GM21360 (cell line): ENCODE results near the gene SHROOM2.

ENCODE experiments used
- ATAC-seq: cut with Tn5 transposase; IDR thresholded peaks from one replicate; pipeline ENCODE4 v1.9.1; 2021; ENCODE audit warnings: mild to moderate bottlenecking, moderate library complexity; ENCODE audit not compliant: unreplicated experiment

SHROOM2 gene

DNA sequence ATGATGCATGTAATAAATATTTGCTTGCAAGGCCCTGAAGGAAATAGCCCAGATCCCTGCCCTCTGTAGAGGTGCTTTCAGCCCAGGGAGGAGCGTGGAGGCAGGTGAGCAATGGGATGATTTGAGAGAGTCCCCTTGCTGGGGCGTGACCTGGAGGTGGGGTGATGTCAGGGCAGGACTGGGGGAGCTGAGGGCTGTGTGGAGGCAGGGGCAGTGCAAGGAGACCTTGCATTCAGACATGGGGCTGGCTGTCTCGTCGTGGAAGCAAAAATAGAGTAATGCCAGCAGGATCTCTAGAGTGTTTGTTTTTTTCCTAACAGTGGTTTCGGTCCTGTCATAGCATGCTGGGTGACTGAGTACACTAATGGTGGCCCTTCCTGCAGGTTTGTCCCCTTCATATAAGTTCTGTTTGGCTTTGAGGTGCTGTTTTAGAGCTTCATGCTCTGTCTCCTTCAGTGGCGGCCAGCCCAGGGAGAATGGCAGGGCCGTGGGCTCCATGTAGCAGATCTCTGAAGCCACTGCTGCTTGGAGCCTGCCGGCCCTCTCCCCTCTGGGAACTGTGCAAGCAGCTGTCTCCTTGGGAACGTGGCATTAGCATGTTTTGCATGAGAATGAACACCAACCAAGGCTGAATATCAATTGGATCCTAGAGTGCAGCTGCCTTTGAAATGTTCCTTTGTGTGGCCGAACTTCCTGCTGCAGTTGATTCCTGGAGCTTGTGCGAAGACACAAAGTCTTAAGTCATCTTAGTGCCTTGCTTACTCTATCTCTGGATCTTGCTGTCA lies 141.7 kb downstream of the SHROOM2 start:
- ATAC-seq: no peak

DNA sequence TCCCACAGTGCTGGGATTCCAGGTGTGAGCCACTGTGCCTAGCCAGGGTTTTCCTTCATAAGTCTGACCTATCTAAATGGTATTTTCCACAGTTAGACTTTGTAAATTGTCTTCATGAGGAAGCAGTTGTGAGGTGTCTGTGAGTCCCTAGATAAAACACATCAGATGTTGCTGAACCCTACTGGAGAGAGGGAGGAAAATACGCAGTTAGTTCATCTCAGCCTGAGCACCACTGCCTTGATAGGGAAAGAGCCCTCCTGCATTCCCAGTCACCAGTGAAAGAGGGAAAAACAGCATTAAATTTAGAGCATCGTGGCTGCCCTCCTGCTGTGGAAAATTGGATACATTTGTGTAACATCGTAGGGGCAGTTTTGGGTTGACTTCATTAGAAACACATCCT lies 149.2 kb downstream of the SHROOM2 start:
- ATAC-seq: no peak

DNA sequence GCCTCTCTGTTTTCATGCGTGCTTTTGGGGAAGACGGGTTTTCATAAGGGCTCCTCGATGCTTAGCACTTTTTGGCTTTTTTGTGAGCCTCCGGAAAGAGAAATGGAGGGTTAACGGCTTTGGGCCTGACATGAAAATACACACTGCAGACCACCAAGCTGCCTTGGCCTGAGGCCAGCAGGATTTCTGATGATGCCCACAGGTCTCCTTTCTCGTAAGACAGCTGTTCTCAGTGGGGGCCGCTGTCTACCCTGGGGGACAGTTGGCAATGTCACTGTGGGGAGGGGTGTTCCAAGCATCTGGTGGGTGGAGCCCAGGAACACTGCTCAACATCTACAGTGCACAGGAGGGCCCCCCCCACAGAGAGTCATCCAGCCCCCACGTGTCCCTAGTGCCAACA lies 151.5 kb downstream of the SHROOM2 start:
- ATAC-seq: no peak

DNA sequence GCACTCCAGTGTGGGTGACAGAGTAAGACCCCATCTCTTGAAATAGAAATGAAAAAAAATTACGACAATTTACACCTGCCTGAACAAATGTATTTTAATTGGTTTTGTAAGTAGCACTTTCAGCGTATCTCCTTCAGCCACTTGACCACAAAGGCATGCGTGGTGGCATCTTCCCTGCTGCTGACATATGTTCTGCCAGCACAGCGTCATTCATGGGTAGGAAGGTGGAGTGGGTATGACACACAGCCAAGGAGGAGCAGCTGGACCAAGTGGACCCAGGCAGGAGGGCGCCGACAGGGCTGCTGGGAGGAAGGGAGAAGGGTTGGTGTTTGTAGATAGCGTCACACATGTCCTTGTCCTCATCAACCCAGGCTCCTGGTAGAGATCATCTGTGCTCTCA lies 152.3 kb downstream of the SHROOM2 start:
- ATAC-seq: no peak

DNA sequence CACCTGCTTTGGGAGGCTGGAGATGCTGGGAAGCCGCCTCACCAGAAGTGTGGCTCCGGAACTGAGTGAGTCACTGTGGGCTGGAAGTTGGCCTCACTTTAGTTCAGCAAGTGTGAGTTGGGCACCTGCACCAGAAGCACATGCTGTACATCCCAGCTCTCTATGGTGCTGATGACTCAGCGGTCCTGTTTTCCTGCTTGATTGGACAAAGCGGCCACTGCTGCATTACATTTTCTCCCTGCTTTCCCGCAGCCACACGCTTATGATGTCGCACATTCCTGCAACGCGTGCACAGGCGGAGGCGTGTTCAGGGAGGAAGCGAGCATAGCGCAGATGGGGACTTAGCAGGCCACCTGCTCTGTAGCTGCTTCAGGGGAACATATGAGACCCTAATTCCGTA lies 154.2 kb downstream of the SHROOM2 start:
- no peak for ATAC-seq

DNA sequence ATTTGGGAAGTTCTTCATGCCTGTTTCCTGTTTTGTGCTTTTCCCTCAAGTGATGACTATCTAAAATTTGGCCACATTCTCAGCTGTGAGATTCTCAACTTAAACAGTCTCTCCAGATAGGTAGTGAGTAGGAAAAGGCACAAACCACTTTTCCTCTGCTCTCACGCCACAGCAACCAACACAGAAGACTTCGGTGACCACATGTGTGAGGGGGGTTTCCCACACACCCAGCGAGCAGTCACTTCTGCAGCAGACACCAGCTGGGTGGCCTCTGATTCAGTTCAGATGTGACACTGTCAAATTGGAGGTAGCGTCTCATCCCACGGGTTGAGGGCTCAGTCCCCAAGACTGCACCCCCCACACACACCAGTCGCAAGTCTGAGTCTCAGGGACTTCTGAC lies 155.9 kb downstream of the SHROOM2 start:
- peak; percentile 96 for ATAC-seq

DNA sequence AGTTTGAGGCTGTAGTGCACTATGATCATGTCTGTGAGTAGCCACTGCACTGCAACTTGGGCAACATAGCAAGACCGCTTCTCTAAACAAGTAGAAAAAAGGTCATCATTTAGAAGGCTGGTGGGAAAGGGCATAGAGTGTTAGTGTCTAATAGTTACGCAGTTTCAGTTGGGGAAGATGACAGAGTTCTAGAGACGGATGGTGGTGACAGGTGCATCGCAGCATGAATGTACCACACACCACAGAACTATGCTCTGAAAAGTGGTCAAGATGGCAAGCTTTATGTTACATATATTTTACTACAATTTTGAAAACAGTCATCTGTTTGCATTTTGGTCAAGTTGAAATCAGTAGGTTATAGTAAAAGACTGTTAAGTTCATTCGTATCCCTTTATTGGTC lies 157.2 kb downstream of the SHROOM2 start:
- ATAC-seq: no peak

DNA sequence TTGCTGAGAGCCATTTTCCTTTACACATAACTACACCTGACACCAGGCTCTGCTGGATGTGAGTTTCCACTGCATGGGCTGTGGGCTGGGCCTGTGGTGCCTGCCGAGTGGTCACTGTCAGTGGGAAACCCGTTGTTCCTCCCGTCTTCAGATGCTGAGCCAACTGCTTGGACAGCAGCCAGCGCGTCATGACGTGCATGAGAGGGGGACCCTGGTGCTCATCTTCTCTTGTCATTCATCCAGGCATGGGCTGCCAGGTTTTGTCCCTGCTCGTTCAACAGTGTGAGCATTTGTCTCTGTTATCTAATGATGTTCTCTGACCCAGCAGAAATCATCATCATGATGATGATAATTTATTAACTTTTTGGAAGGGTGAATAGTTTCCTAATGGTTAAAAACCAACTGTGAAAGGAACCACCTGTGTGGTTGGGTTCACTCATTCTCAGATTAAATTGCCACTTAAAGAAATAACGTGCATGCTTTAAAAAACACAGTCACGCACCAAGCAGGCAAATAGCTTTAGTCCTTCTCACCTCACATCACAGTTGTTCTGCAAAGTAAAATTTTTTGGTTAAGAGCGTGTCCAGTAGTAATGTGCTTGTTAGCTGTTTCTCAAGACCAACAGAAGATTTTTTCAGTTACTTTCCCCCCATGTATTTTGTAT lies 161.0 kb downstream of the SHROOM2 start:
- no peak for ATAC-seq

DNA sequence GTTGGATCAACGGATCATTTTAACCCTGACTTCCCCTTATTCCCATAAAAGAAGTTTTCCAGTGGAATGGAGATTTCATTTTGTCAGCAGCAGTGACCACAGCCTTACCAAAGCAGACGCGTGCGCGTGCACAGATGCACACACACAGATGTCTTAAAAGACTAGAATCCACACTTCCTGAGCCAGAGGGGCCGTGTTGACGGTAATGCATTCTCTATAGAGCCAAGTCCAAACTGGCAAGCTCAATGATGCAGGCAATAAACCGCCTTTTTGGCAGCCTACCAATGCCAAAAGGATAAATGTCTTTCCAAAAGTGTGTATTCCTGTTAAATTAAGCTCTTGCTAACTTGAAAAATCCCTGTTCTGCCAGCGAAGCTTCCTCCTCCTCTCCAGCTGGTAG lies 162.2 kb downstream of the SHROOM2 start:
- no peak for ATAC-seq

DNA sequence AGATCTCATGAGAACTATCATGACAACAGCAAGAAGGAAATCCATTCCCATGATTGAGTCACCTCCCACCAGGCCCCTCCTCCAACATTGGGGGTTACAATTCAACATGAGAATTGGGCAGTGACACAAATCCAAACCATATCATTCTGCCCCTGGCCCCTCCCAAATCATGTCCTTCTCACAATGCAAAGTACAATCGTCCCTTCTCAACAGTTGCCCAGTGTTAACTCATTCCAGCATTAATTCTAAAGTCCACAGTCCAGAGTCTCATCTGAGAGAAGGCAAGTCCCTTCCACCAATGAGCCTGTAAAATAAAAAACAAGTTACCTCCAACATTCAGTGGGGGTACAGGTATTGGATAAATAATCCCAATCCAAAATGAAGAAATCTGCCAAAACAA lies 166.1 kb downstream of the SHROOM2 start:
- no peak for ATAC-seq

DNA sequence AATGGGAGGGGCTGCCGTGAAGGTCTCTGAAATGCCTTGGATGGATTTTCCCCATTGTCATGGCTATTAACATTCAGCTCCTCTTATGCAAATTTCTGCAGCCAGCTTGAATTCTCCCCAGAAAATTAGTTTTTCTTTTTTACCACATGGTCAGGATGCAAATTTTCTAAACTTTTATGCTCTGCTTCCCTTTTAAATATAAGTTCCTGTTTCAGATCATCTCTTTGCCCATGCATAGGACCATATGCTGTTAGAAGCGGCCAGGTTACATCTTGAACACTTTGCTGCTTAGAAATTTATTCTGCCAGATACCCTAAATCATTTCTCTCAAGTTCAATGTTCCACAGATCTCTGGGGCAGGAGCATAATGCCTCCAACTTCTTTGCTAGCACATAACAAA lies 167.2 kb downstream of the SHROOM2 start:
- no peak for ATAC-seq

DNA sequence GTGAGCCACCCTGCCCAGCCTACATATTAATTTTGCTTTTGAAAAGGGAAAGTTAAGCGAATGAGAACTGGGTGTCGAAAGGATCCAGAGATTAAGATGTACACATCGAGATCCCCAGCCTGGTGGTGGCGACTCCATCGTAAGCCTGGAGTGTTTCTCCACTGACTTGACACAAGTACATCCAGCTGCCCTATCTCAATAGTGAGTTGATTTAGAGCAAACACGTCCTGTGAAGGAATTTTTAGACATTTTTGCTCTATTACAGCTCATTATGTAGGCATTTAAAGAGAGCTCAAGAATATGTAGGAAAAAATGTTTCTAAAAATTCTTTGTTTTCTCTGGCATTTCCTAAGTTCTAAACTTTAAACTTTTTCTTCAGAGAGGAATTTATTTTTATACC lies 169.3 kb downstream of the SHROOM2 start:
- no peak for ATAC-seq

DNA sequence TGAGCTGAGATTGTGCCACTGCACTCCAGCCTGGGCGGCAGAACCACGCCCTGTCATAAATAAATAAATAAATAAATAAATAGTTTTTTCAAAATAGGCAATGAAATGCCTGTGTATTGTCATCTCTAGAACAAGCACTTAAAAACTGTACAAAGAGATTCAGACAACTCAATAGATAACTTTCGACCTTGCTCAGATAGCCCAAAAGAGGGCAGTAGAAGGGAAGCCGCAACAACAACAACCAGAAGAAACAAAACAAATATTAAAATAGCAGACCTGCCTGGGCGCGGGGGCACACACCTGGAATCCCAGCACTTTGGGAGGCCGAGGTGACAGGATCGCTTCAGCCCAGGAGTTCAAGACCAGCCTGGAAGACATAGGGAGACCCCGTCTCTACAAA lies 171.5 kb downstream of the SHROOM2 start:
- no peak for ATAC-seq

DNA sequence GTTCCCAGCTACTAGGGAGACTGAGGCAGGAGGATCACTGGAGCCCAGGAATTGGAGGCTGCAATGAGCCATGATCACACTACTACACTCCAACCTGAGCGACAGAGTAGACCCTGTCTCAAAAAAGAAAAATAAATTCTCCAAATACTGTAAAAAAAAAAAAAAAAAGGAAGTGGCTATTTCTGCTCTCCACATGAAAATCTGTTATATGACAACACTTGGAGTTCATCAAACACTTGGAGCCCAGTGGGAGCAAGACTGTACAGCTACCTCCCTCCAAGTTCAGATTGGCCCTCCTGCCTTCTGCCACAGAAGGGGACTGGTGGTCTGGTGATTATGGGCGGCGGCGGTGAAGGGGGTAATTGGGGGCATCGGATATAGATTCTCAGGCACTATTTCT lies 172.0 kb downstream of the SHROOM2 start:
- no peak for ATAC-seq

DNA sequence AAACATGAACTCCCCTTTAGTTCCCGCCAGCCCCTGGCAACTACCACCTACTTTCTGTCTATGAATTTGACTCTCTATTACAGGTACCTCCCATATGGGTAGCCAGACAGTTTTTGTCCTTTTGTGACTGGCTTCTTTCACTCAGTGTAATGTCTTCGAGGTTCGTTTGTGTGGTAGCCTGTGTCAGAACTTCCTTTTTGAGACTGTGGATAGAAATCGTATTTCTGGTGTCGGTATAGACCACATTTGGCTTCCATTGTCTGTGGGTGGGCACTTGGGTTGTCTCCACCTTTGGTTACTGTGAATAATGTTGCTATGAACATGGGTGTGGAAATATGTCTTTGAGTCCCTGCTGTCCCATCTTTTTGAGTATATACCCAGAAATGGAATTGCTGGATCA lies 175.5 kb downstream of the SHROOM2 start:
- ATAC-seq: no peak

DNA sequence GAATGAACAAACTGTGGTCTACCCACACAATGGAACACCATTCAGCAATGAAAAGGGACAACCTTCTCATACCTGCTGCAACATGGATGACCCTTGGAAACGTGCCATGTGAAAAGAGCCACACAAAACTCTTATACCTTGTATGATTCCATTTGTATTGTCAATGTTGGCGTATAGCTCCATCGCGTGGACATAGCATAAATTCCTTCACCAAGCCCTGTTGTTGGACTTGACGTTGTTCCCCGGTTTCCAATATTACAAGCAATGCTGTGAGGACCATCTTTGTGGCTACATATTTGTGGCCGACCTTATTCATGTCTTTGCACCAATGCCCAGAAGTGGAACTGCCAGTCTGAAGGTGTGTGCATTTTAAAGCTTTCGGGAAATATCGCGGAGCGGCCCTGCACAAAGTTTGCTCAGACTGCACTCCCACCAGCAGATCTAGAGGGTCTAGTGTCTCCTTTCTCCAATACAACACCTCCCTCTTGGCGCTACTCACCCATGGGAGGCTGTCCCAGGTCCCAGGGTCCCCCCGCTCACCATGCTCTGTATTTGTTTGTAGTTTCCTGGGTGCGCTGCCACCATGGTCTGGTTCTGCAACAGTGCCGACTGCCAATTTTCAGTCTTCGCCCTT lies 180.7 kb downstream of the SHROOM2 start, which contains the start of gene CLDN34:
TSS of gene CLDN34 (plus strand) at position 584 of the 634 bp plus-strand sequence. CDS start at position 584, 0 bp downstream.
- no peak for ATAC-seq

DNA sequence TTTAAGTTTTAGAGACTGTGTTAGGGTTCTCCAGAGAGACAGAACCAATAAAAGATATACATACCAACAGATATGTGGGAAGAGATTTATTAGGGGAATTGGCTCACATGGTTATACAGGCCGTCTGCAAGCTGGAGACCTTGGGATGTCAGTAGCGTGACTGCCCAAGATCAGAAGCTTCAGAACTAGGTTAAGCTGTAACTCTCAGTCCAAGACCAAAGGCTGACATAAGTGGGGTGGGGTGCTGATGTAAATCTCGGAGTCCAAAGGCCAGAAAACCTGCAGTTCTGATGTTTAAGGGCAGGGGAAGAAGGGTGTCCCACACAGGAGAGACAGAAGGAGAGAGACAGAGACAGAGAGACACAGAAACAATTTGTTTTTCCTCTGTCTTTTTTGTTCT lies 191.4 kb downstream of the SHROOM2 start:
- ATAC-seq: no peak

DNA sequence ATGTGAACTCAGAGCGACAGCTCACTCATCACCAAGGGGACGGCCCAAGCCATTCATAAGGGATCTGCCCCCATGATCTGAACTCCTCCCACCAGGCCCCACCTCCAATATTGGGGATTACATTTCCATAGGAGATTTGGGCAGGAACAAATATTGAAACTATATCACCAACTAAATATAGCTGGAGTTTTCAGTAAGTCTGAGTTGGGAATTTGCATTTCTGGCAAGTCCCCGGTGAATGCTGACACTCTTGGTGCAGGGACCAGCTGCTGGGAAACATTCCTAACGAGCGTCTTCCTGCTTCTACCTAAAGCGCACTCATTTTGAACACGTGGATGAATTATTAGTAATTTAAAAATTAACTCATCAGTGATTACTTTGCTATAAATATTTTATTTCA lies 194.2 kb downstream of the SHROOM2 start:
- ATAC-seq: no peak

DNA sequence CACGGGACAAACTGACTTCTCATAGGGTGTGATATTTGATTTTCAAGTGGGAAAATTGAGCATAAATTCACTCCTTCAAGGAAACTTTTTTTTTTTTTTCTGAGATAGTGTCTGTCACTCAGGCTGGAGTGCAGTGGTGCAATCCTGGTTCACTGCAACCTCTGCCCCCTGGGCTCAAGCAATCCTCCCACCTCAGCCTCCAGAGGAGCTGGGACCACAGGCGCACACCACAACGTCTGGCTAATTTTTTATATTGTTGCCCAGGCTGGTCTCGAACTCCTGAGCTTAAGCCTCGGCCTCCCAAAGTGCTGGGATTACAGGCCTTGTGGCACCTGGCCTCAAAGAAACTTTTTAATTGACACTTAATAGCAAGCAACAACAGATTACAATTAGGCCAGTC lies 194.7 kb downstream of the SHROOM2 start:
- no peak for ATAC-seq

DNA sequence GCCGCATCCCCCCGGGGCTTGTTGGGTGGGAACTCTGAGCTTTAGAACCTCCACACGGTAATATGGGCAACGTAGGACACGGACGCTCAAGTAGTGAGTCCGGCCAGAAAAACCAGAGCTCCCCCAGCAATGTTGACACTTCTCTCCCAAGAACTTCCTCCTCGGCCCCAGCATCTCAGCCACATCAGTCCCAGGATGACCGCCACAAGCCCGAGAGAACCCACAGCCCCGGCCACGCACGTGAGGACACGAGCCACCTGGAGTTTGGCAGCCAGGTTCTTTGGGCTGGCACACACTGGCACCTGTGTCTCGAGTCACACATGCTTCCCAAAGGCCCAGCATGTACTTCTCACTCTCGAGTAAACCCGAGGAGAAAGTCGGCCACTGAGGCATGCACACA lies 197.2 kb downstream of the SHROOM2 start:
- no peak for ATAC-seq

DNA sequence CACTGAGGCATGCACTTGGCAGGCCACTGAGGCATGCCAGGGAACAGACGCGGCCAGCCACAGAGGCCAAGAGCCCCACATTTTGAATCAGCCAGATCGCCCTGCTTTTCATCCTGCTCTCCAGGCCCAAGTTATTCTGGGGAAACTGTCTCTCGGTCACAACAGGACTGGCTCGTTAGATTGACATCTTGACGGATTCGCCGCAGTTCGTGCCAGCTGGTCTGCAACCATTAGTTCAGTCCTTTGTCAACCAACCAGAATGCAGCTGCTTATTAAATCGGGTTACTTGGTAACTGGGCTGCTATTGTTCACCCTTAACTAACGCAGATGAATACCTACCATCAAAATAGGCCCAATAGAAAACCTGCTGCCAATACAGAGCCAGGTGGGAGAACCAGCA lies 197.6 kb downstream of the SHROOM2 start:
- no peak for ATAC-seq

DNA sequence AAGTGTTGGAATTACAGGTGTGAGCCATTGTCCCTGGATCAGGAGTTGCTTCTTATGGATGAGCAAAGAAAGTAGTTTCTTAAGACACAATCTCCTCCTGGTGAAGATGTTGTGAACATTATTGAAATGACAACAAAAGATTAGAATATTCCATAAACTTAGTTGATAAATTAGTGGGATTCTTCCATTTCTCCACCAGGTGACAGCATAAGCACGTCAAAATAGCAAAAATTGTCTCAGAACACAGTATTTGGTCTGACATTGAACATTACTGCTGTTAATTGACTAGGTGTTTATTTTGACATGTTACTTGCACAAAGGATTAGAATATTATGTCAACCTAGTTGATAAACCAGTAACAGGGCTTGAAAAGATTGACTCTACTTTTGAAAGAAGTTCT lies 202.5 kb downstream of the SHROOM2 start:
- no peak for ATAC-seq
